Stimulated activated CD4-positive, alpha-beta T cell treated with anti-CD3 and anti-CD28 coated beads, Interleukin-15, amount 100 ng/mL, for 1 hour (primary cell): ENCODE results near the gene ST6GALNAC5.
"Not testable (repeated sequence)": the region's sequence is repeated elsewhere in the genome, so short reads cannot be mapped to it uniquely, and the experiment has no call there.

ENCODE experiments used
- DNase-seq, 2 donors: peaks; one replicate each; pipeline ENCODE4 v3.0.0-alpha.2; 2020; ENCODE audit warnings: low read depth in 1 of 2, low spot score in 1 of 2

ST6GALNAC5 gene

DNA sequence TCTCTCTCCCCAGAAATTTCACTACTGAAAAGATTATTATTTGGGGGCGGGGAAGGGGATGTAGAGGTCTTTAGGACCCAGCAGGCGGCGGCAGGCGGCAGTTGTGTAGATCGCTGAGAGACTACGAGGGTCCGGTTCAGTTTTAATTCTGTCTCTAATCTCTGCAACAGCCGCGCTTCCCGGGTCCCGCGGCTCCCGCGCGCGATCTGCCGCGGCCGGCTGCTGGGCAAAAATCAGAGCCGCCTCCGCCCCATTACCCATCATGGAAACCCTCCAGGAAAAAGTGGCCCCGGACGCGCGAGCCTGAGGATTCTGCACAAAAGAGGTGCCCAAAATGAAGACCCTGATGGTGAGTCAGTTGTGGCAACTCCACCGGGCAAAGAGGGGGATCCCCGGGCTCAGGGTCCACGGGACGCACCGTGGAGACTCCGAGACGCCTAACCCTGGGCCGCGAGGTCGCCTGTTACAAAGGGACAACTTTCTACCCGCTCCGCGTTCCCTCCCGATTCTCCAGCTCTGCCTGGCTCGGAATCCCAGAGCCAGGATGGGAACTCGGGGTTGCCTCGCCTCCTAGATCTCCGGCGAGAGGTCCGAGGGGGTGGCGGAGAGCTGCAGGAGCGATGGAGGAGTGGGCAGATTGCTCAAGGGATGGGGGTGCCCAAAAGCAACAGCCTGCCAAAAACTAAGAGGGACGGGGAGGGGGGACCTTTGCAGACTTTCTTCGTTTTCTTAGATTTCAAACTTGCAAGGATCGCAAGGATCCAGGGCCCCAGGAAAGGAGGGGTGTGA, at the start of gene ST6GALNAC5:
TSS of gene ST6GALNAC5 (plus strand) at position 139 of the 789 bp plus-strand sequence.
- no peak for DNase-seq

DNA sequence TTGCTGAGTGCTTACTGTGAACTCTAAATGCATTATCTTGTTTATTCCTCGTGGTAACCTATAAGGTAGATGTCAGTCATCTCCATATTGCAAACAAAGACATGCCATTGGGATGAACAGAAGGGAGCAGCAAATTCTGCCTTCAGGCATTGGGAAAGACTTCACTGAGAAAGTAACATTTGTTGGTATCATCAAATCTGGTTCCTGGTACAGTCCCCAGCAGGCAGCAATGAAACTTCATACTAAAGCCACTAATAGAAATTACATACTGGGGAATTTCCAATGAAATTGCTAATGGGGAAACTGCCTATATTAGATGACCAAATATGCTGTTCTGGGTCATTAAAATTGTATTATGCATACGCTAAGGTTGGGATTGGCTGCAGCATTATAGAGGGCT, 47.3 kb upstream of the ST6GALNAC5 start:
- DNase-seq, result no peak

DNA sequence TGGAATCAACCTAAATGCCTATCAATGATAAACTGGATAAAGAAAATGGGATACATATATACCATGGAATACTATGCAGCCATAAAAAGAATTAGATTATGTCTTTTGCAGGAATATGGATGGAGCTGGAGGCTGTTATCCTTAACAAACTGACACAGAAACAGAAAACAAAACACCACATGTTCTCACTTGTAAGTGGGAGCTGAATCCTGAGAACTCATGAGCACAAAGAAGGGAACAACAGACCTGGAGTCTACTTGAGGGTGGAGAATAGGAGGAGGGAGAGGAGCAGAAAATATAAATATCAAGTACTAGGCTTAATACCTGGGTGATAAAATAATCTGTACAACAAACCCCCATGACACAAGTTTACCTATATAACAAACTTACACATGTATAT, 44.3 kb upstream of the ST6GALNAC5 start:
- DNase-seq, result not testable (repeated sequence)

DNA sequence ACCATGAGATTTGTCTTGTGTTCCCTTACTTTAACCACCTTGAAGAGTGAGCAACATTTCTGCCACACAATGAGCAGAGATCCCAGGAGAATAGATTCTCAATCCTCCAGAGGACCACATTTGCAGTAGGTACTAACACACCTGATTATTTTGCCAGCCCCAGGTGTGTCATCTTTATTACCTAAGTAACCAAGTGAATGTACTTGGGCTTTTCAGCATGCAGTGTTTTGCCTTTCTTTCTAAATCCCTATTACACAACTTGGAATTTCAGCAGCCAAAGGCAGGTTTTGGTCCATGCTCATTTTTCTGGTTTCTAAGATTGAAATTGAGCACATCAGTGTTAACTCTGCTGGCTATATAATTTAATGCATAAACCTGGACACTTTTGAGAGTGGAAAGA, 43.2 kb upstream of the ST6GALNAC5 start:
- DNase-seq, result no peak

DNA sequence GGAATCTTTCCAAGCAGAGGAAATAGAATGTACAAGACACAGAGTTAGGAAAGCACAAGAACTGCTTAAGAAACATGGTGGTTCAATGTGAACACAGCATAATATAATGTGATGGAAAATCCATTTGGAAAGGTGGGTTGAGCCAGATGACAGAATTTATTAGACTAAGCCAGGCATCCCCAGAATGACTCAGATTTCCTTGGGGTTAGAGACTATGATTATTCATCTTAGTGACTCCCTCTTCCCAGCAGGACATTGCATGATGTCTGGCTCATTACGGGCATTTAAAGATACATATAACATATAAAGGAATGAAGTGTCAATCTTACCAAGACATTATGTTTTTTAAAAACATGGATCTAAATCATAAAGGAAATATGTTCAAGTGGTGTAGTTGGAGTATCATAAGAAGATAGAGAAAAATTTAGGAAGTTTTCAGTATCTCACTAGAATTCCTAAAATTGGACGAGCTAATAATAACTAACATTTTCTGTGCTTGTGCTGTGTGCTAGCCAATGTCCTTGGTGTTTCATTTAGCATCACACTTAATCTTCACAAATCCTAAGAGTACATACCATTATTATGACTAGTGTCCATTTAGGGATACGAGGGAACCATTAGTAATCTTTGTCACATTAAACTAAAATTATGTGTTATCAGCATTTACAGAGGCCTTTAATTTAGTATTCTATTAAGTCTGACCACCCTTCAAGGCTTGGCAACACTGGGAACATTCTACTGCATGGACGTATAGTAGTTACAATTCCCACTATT, 41.0 kb upstream of the ST6GALNAC5 start:
- no peak for DNase-seq

DNA sequence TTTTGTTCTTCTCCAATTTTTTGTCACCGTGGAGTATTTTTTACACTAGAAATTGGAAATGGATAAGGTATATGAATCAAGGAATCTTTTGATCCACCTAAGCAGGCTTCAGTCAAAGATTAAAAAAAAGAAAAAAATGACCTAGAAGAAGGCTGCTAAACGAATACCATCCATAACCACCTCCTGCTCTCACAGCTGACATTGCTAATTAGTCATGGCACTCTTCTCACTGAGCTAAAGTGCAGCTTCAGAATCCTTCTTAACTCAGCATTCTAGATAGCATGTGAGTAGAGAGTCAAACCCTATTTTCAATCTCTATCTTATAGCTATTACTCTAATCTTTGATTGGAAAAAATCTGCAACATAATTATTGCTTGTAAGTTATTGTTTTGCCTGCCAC, 40.2 kb upstream of the ST6GALNAC5 start:
- DNase-seq, result no peak

DNA sequence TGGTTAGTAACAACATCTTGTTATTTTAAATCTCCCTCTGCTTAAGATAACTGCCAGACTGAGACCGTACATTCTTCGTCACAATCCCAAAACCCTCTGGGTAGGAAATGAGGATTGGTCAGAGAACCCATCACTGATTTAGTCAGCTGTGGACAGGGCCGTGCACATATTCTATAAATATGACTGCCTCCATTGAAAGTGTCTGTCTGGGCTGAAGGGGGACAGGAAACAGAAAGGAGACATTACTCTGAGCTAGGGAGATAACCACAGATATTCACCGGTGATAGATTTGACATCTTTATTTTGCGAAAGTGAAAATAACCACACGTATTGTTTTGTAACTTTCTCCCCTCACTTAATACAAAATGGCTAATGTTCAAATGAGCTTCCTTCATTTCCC, 36.9 kb upstream of the ST6GALNAC5 start:
- no peak for DNase-seq

DNA sequence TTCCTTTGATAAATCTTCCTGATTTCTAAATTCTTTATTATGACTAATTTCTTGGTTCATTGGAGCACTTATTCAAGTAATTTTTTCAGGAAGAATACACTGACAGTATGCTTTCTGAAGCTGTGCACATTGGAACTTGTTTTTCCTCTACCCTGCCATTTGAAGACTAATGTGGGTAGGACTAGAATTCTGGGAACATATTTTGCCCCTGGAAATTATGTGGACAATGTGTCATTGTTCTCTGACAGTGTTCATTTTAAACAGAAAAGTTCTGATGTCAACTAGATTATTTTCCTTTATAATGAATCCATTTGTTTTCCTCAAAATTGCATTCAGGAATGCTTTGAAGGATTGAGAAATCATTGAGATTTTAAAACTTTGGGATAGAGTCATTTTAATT, 34.8 kb upstream of the ST6GALNAC5 start:
- no peak for DNase-seq

DNA sequence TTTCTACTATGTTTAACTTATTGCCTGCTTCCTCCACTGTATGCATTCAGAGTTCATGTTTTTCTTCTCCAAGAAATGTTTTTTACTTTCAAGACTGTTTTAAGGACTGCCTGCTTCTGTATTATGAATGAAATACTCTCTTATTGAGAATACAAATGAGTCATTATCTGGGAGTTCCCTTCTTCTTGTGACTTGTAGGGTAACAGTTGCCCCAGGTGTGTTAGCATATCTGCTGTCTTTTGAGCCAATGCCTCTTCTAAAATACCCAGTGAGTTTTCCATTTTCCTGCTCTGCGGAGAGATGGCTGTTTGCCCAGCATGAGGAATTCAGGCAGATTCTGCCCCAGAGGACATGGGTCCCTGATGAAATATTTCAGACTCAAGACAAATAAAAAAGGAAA, 34.1 kb upstream of the ST6GALNAC5 start:
- no peak for DNase-seq

DNA sequence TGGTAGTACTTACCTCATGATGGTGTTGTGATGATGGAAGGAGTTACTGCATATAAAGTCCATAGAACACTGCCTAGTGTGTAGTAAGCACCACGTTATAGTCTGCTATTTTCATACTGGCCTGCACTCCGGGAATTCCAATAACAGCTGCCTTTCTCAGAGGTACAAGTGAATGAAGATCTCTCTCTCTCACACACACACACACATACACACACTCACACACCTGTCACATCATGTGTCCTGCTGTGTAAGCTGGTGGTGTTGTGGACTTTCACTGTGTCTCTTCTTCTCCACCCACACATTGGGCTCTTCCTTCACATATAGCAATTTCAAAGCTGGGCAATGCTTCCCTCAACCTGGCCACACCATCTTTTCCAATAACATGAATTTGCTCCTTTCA, 33.4 kb upstream of the ST6GALNAC5 start:
- no peak for DNase-seq

DNA sequence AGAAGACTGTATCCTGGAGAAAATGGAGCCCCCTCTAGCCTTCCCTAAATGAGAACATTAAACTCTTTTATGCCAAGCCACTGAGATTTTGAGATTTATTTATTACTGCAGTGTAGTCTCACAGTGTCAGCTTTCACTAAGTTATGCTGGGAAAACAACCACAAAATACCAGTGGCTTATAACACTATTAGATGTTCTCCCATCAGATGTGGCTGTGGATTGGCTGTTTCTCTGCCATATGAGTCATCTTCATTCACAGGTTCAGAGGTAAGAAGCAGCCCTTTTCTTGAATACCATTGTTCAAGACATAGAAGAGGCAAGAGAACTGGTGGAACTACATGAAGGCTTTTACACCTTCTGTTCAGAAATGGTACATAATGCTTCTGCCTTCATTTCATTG, 32.1 kb upstream of the ST6GALNAC5 start:
- DNase-seq, result no peak

DNA sequence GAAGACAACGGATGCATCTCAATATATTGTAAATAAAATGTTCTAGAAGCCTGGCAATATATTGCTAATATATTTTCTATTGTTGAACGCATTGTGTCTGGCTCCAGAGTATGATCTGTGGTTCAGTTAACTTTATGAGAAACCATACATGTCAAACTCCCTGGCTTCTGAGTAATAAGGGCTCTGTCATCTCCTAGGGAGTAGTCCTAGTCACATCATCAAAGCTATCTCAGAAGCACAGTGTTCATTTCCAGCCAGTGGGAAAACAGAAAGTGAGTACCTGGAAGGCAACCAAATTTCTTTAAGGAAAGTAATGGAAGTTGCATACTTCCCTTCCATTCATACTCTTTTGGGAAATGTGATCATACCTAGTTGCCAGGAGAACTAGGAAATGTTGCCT, 27.0 kb upstream of the ST6GALNAC5 start:
- DNase-seq, result no peak

DNA sequence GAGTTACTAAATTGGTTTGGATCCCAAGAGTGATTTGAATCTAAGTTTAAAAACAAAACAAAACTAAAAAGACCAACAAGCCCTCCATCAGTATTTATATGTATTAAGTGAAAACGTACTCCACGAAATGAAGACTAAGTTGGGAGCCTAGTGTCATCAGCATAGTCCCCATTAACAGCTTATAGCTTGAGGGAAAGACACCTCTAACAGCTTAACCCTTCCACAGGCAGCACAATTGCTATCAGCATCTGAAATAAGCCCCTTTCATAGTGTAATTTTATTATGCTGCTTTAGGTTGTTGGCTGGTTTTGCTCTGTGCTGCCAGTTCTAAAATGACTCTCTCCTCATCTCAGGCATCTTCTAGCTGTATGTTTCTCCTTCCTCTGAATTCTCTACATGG, 25.8 kb upstream of the ST6GALNAC5 start:
- no peak for DNase-seq

DNA sequence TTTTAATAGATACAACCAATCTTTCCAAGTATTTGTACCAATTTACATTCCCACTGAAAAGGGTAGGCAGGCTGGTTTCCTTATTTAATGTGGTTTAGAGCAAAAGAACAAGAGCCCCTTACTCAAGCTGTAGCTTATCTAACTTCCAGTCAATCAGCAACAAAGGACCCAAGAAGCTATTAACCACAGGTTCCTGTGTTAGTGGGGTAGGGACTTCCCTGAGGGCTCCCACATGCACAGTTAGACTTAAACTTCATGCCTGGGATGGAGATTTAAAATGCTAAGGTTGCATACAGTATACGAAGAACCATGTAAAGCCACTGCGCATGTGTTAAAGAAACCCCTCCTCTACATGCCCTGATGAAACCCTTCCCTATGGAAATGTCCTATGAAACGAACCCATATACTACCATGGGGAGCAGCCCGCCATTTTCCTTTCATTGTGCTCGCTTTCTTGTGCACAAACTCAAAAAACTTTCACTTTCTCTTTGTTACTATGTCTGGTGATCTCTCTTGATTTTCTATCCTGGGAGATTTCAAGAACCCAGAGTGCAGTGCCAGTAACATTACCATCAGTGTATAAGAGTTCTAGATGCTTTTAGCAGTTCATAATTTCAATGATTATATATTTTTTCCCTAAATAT, 23.3 kb upstream of the ST6GALNAC5 start:
- no peak for DNase-seq

DNA sequence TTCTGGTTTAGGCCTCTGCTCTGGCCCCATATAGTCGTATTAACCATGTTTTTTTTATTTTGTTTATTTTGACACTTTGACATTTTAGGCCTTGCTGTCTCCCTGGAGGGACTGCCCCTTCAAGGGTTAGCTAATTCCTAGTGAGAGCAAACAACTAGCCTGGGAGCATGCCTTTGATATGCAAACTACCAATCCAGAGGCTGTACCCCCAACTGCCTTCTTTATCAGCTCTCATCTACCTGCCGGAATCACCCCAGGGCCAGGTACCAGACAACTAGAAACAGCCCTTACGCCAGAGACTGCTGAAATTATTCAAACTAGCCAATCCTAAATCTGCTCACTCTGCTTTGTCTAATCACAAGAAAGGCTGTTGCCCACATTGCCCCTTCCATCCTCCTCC, 13.0 kb upstream of the ST6GALNAC5 start:
- no peak for DNase-seq

DNA sequence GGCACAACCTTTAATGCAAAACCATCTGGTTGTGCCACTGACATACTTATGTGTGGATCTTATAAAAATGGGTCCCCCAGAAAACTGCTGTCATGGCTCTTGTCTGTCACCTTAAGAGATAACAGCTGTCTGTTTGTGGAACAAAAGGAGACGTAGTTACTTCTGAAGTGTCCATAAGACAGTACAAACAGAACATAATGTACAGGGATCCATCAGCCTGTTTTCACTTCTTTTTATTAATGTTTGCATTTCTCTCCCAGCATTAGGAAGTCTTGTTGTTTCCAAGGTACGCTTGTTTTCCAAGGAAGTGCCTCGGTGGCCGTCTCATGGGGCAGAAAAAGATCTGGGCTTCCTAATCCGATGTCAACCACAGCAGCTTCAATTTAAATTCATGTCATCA, 11.2 kb upstream of the ST6GALNAC5 start:
- DNase-seq, result no peak

DNA sequence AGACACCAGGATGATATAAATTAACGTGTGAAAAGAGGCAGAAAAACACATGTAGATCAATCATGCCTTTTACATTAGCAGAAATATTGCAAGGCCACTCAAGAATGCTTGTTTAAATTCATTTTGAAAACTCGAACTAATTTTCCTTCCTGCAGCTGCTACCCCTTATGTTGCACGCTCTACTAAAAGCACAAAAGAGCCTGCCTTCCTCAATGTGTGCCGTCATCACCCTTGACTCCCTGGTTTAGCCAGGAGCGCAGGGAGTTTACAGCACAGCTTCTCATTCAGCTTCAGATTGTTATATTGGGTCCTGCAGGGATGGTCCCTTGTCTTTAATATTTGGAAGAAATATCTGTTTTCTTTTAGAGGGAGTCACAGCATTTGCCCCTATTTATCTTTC, 10.1 kb upstream of the ST6GALNAC5 start:
- no peak for DNase-seq

DNA sequence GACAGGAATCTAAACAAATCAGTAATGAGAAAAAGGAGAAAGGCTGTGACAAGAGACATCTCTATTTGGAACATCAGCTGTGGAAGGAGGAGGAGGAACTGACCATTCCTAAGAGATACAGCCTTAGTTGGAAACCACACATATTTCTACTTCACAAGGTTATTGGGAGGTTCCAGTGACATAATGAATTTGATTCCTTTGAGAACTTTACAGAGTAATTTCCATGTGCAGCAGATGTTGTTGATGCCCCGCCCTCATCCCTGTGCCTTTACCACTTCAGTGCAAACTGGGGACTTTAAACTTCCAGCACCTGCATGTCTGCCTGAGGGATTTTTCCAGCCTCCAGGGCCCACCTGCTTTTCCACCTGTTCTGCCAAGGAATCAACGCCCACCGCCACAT, 9.3 kb upstream of the ST6GALNAC5 start:
- DNase-seq, result no peak

DNA sequence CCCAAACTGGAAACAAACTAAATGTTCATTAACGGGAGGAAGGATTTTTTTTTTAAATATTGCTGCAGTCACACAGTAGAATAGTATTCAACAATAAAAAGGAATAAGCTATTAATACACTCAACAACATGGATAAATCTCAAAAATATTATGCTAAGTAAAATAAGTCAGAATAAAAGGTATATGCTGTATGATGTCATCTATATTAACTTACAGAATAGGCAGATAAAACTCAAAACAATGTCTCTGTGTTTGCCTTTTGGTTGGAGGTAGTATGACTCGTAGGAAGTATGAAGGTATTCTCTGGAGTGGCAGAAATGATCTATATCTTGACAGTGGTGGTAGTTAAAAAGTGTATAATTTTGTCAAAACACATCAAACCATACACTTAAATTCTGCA, 6.1 kb upstream of the ST6GALNAC5 start:
- no peak for DNase-seq

DNA sequence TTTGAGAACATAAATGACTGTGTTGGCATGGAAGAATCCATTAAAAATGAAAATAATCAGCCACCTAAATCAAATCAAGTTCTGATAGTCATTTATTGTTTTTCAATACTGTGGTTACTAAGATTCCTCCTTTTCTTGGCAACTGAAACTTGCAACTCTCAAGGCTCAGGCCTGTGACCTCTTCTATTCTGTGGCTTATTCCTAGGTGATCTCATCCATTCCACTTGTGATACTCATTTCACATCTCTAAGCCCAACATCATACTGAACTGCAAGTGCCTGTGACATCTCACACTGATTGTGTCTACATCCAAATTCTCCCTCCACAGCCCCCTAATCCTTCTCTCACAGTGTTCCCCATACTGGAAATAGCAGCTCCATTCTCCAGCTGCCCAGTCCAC, 4.8 kb upstream of the ST6GALNAC5 start:
- no peak for DNase-seq

DNA sequence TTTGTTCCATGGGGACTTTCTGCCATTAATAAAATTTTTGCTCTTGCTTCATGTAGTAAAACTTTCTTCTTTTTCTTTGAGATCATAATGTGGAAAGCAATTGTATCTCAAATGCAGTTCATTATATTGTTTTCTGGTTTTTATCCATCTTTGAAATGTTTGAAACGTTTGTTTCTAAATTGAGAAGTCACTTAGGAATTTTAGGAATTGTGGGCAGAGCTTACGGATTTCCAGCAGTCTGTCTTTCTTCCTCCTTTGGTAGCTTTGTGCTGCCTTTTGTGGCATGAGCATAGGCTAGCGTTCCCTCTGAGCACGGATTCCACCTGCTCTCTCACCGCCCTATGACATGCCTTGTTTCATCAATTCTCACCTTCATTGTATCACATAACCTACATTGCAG, 2.9 kb upstream of the ST6GALNAC5 start:
- no peak for DNase-seq

DNA sequence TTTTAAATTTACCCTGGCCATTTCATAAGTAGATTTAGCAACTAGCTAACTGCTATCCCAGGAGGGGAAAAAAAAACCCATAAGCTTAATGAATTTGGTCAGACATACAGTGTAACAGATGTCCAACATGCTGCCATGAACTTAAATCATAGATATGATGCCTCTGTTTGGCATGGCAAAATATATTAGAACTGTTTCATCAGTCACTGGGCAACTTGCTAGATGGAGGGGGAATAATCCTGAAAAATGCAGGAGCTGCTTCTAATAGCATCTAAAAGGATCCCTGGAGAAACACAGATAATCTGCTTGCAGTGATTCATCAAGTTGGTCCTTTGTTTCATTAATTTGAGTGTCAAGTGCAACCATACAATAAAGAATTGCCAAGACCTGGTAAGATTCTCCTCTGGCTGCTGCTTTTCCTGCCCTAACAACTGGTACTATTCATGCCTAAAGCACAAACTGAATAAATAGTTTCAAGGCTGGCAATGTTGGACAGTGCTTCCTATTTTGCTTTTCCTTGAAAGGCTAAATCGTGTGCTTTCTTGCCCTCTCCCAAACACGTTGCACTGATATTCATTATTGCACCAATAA, 1.5 kb upstream of the ST6GALNAC5 start:
- no peak for DNase-seq
